Panc1 (cell line): ENCODE results near the gene SV2B. TPM values are rescaled to one million over a fixed set of nuclear protein-coding genes. Genes with fewer than 3 reads are reported as not detected.

Experiments used
- ATAC-seq: fragments of 200-7000 bp; cut with Tn5 transposase; 2 replicates; pipeline ENCODE4 v1.9.1; 2020; ENCODE audit warnings: mild to moderate bottlenecking, moderate library complexity
- BruUV-seq: library from RNA; stranded (reverse); fragments of 400-500 nt; replicated peaks from 2 replicates; lab custom pipeline; 2021; lab: Mats Ljungman, UMichigan
- CTCF ChIA-PET: fragments of 300-600 bp; sonication (Branson Sonifier 250); formaldehyde crosslinking; loops from one replicate; lab custom pipeline; 2022; ENCODE audit warnings: antibody characterized with exemption; lab: Charles Lee
- POLR2A ChIA-PET: fragments of 300-600 bp; sonication (Branson Sonifier 250); formaldehyde crosslinking; loops from one replicate; lab custom pipeline; 2022; ENCODE audit warnings: antibody characterized with exemption; lab: Charles Lee
- DNase-seq: peaks from one replicate; pipeline ENCODE4 v3.0.0-alpha.2; 2010; ENCODE audit warnings: low read depth, low spot score
- H3K27ac ChIP-seq: 2 replicates; pipeline ENCODE4 v1.5.1; 2011; ENCODE audit warnings: mild to moderate bottlenecking, low read length, inconsistent platforms
- H3K27me3 ChIP-seq: fragments of 200-500 bp; sonication (Bioruptor generic); 2 replicates; pipeline ENCODE4 v1.6.0; 2014; ENCODE audit warnings: low read length, inconsistent platforms; ENCODE audit not compliant: control insufficient read depth, insufficient read depth
- H3K36me3 ChIP-seq: fragments of 200-500 bp; sonication (Bioruptor generic); 2 replicates; pipeline ENCODE4 v1.5.1; 2014; ENCODE audit warnings: inconsistent platforms, mild to moderate bottlenecking, low read length, moderate library complexity; ENCODE audit not compliant: control insufficient read depth, insufficient read depth
- H3K4me1 ChIP-seq: 2 replicates; pipeline ENCODE4 v1.5.1; 2011; ENCODE audit warnings: inconsistent platforms, mild to moderate bottlenecking, low read length, moderate library complexity; ENCODE audit not compliant: control insufficient read depth, insufficient read depth
- H3K4me3 ChIP-seq, 2 experiments: 2 replicates each; pipeline ENCODE4 v1.5.1; 2011 to 2012; ENCODE audit warnings: low read depth in 2 of 2, low read length in 2 of 2, mild to moderate bottlenecking in 2 of 2, inconsistent platforms in 1 of 2, moderate library complexity in 1 of 2
- H3K9me3 ChIP-seq: fragments of 200-500 bp; sonication (Bioruptor generic); 2 replicates; pipeline ENCODE4 v1.5.1; 2014; ENCODE audit warnings: low read depth, mild to moderate bottlenecking, inconsistent platforms, low read length, moderate library complexity; ENCODE audit not compliant: control insufficient read depth, insufficient read depth
- CTCF ChIP-seq: fragments of 450-650 bp; IDR thresholded peaks from 2 replicates; pipeline ENCODE4 v1.5.1; 2017; ENCODE audit warnings: mild to moderate bottlenecking
- POLR2AphosphoS5 ChIP-seq: IDR thresholded peaks from 2 replicates; pipeline ENCODE4 v1.6.1; 2012; ENCODE audit warnings: mild to moderate bottlenecking, low read depth, low read length, moderate library complexity
- REST ChIP-seq, 2 experiments: IDR thresholded peaks; 2 replicates each; pipeline ENCODE4 v1.6.1; 2011 to 2012; ENCODE audit warnings: low read depth in 2 of 2, control low read depth in 1 of 2, low read length in 1 of 2, mild to moderate bottlenecking in 1 of 2, moderate library complexity in 1 of 2; ENCODE audit not compliant: insufficient read depth in 1 of 2
- SIN3A ChIP-seq: IDR thresholded peaks from 2 replicates; pipeline ENCODE4 v1.6.1; 2012; ENCODE audit warnings: low read depth, mild to moderate bottlenecking, low read length, moderate library complexity, borderline replicate concordance; ENCODE audit not compliant: insufficient read depth
- TCF7L2 ChIP-seq: IDR thresholded peaks from 2 replicates; pipeline ENCODE4 v1.6.1; 2011; ENCODE audit warnings: mild to moderate bottlenecking, low read depth, low read length, inconsistent platforms
- in situ Hi-C: cut with HindIII; loops from 2 replicates; pipeline ENCODE4 v1.10.0; 2016; ENCODE audit warnings: low sequenced_read_pairs, low pct_unique_long_range_greater_than_20kb
- intact Hi-C: fragments of 100-400 bp; cut with micrococcal nuclease; formaldehyde crosslinking; loops from one replicate; pipeline ENCODE4 v1.10.0; 2022; ENCODE audit not compliant: unreplicated experiment
- total RNA-seq: library from RNA; stranded (reverse); gene quantifications from one replicate; pipeline ENCODE4 v1.2.1, GENCODE V29; 2021; ENCODE audit not compliant: unreplicated experiment

The SV2B gene
- total RNA-seq, 1 experiment from 2014 or later, result not detected

GRCh38 chr15:91192690-91193377, 92.8 kb downstream of the SV2B start:
- BruUV-seq, result no TSS peak
- Histone ChIP-seq H3K36me3 (no peaks in the 10 kb centered on the region), H3K9me3 (no peaks in the 10 kb centered on the region), H3K27me3 (0 out of 2 replicates have a peak, but pooled peaks cover 5% of the 10 kb centered on the region), H3K4me3 (no peak overlapping the region), H3K4me1 (no peaks in the 10 kb centered on the region), H3K27ac (no peak overlapping the region)
- intact Hi-C loops (no loop called here), in situ Hi-C loops (no loop called here)
- TF ChIP-seq POLR2AphosphoS5, result no peak
- TF ChIP-seq SIN3A, result no peak
- no peak for TF ChIP-seq REST (IDR thresholded peaks at IDR 0.05; ENCODE audit: insufficient read depth in 1 of 2, low read depth in 2 of 2, low read length in 1 of 2)
- no peak for TF ChIP-seq CTCF
- TF ChIP-seq TCF7L2, result no peak
- DNase-seq (no peak), ATAC-seq (no peak)
- POLR2A ChIA-PET, result no interaction called here
- CTCF ChIA-PET, result no interaction called here

- in situ Hi-C loops, result no loop called here
- CTCF ChIA-PET, result no interaction called here
Measured at GRCh38 chr15:91193378-91193720, 93.3 kb downstream of the SV2B start.

More at GRCh38 chr15:91193378-91193720, 93.3 kb downstream of the SV2B start:
- POLR2A ChIA-PET, result no interaction called here
- BruUV-seq, result no TSS peak
- H3K27ac ChIP-seq, result no peak overlapping the region
- DNase-seq (no peak), ATAC-seq (no peak)
- intact Hi-C loops, result no loop called here
- TF ChIP-seq CTCF, result no peak
- no peak for TF ChIP-seq POLR2AphosphoS5
- no peak for TF ChIP-seq REST (IDR thresholded peaks at IDR 0.05; ENCODE audit: insufficient read depth in 1 of 2, low read depth in 2 of 2, low read length in 1 of 2)
- no peak for TF ChIP-seq TCF7L2
- no peak for TF ChIP-seq SIN3A
- H3K9me3 ChIP-seq, result no peaks in the 10 kb centered on the region
- H3K4me1 ChIP-seq, result no peaks in the 10 kb centered on the region
- 0 out of 2 replicates have a peak, but pooled peaks cover 5% of the 10 kb centered on the region for H3K27me3 ChIP-seq
- no peaks in the 10 kb centered on the region for H3K36me3 ChIP-seq
- no peak overlapping the region for H3K4me3 ChIP-seq
